ENCODE measurements around the gene PRKN. TPM values are rescaled to one million over a fixed set of nuclear protein-coding genes. Genes with fewer than 3 reads are reported as not detected.

PRKN gene
- total and polyA plus RNA-seq, 2 donors (not counting 3 experiments of a cell fraction or from before 2014, with no cell fraction given), result 0.06 TPM; not detected in 1

GRCh38 chr6:161342039-161342438 lies 1385.5 kb downstream of the PRKN start:
- CTCF ChIA-PET, result no interaction called here
- Histone ChIP-seq H3K9ac (replicated peaks; ENCODE audit: extremely low read depth, insufficient read depth, low read length) (no peak overlapping the region), H3K4me1 (ENCODE audit: control insufficient read depth, extremely low read depth, insufficient read depth, low read length) (no peaks in the 10 kb centered on the region), H3K79me2 (ENCODE audit: control insufficient read depth, insufficient read depth, low read length) (no peaks in the 10 kb centered on the region), H4K20me1 (replicated peaks; ENCODE audit: control insufficient read depth, extremely low read depth, insufficient read depth, low read length) (no peaks in the 10 kb centered on the region), H3K4me2 (ENCODE audit: insufficient read depth, low read length) (no peak overlapping the region), H2AFZ (ENCODE audit: low read depth, low read length) (no peak overlapping the region), H3K9me3 (replicated peaks; ENCODE audit: control insufficient read depth, insufficient read depth, low read length) (no peaks in the 10 kb centered on the region), H3K27ac (ENCODE audit: insufficient read depth, low read depth, low read length) (no peak overlapping the region), H3K27me3 (ENCODE audit: control insufficient read depth in 2 of 2, insufficient read depth in 2 of 2, low read length in 2 of 2) (no peaks in the 10 kb centered on the region), H3K36me3 (ENCODE audit: control insufficient read depth in 2 of 2, extremely low read depth in 1 of 2, insufficient read depth in 2 of 2, low read length in 2 of 2) (no peaks in the 10 kb centered on the region), H3K9me1 (replicated peaks; ENCODE audit: control insufficient read depth, extremely low read depth, insufficient read depth, low read length) (no peaks in the 10 kb centered on the region), H3K4me3 (replicated peaks in 1 of 3; ENCODE audit: insufficient read depth in 1 of 3, low read depth in 1 of 3, low read length in 3 of 3) (no peak overlapping the region)
- BruUV-seq (replicated peaks), result no TSS peak
- DNase-seq (ENCODE audit: low read depth, low spot score) (no peak), FAIRE-seq (no peak)
- POLR2A ChIA-PET, result no interaction called here
- no peak for TF ChIP-seq FOS (IDR thresholded peaks at IDR 0.05; ENCODE audit: borderline replicate concordance, insufficient read depth, low read length)
- no peak for TF ChIP-seq CTCF (IDR thresholded peaks at IDR 0.05; ENCODE audit: extremely low read depth in 1 of 2, insufficient read depth in 1 of 2, low read depth in 1 of 2, low read length in 2 of 2)
- TF ChIP-seq MAX (IDR thresholded peaks at IDR 0.05; ENCODE audit: insufficient read depth, insufficient read length), result no peak
- TF ChIP-seq POLR2AphosphoS5 (IDR thresholded peaks at IDR 0.05; ENCODE audit: insufficient read depth, low read depth, low read length), result no peak
- no peak for TF ChIP-seq EZH2 (IDR thresholded peaks at IDR 0.05; ENCODE audit: borderline replicate concordance, low read depth, low read length, severe bottlenecking)
- no peak for TF ChIP-seq POLR2A (IDR thresholded peaks at IDR 0.05; ENCODE audit: low read depth, low read length)
- TF ChIP-seq GATA2 (IDR thresholded peaks at IDR 0.05; ENCODE audit: insufficient read depth, insufficient read length, low read depth, low read length), result no peak
- no peak for TF ChIP-seq MYC (IDR thresholded peaks at IDR 0.05; ENCODE audit: low read depth, low read length)
- TF ChIP-seq JUN (IDR thresholded peaks at IDR 0.05; ENCODE audit: borderline replicate concordance, insufficient read depth, insufficient read length, low read depth), result no peak
- dilution Hi-C loops (cut with MboI; ENCODE audit: extremely low pct_ligation_motif_present, low sequenced_read_pairs), result no loop called here
- intact Hi-C loops (cut with micrococcal nuclease), result no loop called here

All from endothelial cell of umbilical vein (primary cell).